Prostate gland (tissue), 2 donors: ENCODE results near the gene CYTL1.
A peak's percentile ranks its signal among the peaks of the same experiment; 100 is the strongest.

Source experiments
- CTCF ChIP-seq, 4 experiments: fragments of 200-600 bp in 2 of 4; fragments of 450-650 bp in 2 of 4; sonication (generic) in 2 of 4; IDR thresholded peaks; 1 replicate in 3 of 4; 2 replicates in 1 of 4; pipeline ENCODE4 v1.5.1; 2016 to 2019; ENCODE audit warnings: antibody characterized with exemption in 4 of 4, mild to moderate bottlenecking in 2 of 4, moderate library complexity in 2 of 4
- POLR2A ChIP-seq: fragments of 450-650 bp; IDR thresholded peaks from one replicate; pipeline ENCODE4 v1.6.1; 2016; ENCODE audit warnings: antibody characterized with exemption, mild to moderate bottlenecking
- POLR2AphosphoS5 ChIP-seq: sonication (generic); formaldehyde crosslinking; IDR thresholded peaks from one replicate; pipeline ENCODE4 v1.6.1; 2017; ENCODE audit warnings: antibody characterized with exemption

GRCh38 chr4:4995103-4995907 is 24.0 kb downstream of the CYTL1 start:
- TF ChIP-seq CTCF (IDR thresholded peaks at IDR 0.05) (peak; percentile 45 to 73 (median 67)), POLR2AphosphoS5 (no peak), POLR2A (no peak)
